K562 (cell line): Measurements from ENCODE around the gene UQCR11. TPM values are rescaled to one million over a fixed set of nuclear protein-coding genes. Genes with fewer than 3 reads are reported as not detected.

Experiments used
- DMBX1 ChIP-seq: fragments of 250-450 bp; sonication (Bioruptor Pico); IDR thresholded peaks from 2 replicates; pipeline ENCODE4 v1.8.0; 2022; ENCODE audit warnings: inconsistent platforms, mild to moderate bottlenecking, moderate library complexity, borderline replicate concordance
- HNRNPH1 ChIP-seq: fragments of 200-400 bp; formaldehyde crosslinking; optimal IDR thresholded peaks from 2 replicates; pipeline ENCODE3; 2017; ENCODE audit warnings: low read depth, mild to moderate bottlenecking, low read length, moderate library complexity
- MLLT1 ChIP-seq, 2 experiments: fragments of 450-650 bp; IDR thresholded peaks; 2 replicates each; pipeline ENCODE4 v1.6.1; 2016
- NR3C1 ChIP-seq: sonication (generic); formaldehyde crosslinking; IDR thresholded peaks from 2 replicates; pipeline ENCODE4 v1.8.1; 2022; ENCODE audit warnings: missing genetic modification reagents
- PKNOX1 ChIP-seq: fragments of 450-650 bp; IDR thresholded peaks from 2 replicates; pipeline ENCODE4 v1.6.1; 2016
- POLR2B ChIP-seq: fragments of 450-650 bp; IDR thresholded peaks from 2 replicates; pipeline ENCODE4 v1.6.1; 2018; ENCODE audit warnings: low read depth; ENCODE audit not compliant: partially characterized antibody
- POLR2H ChIP-seq: IDR thresholded peaks from 2 replicates; pipeline ENCODE4 v1.6.1; 2016; ENCODE audit warnings: missing genetic modification characterization, low read depth, mild to moderate bottlenecking, control low read depth, missing compliant biosample characterization, moderate library complexity
- PTRF ChIP-seq: fragments of 450-650 bp; IDR thresholded peaks from 2 replicates; pipeline ENCODE4 v1.6.1; 2016; ENCODE audit warnings: mild to moderate bottlenecking, missing genetic modification characterization, missing compliant biosample characterization
- RBM39 ChIP-seq: fragments of 200-400 bp; formaldehyde crosslinking; optimal IDR thresholded peaks from 2 replicates; pipeline ENCODE3; 2018; ENCODE audit warnings: low read depth, low read length
- ZNF175 ChIP-seq: fragments of 200-800 bp; sonication (Bioruptor generic); IDR thresholded peaks from 2 replicates; pipeline ENCODE4 v1.6.1; 2016; ENCODE audit warnings: low read depth, mild to moderate bottlenecking, missing genetic modification characterization, missing compliant biosample characterization
- polyA plus RNA-seq, 8 experiments: library from polyadenylated mRNA; depleted of rRNA in 4 of 8; stranded (reverse) in 5 of 8; unstranded in 3 of 8; fragments of >200 nt; fragmentation: Nextera tagmentation in 2 of 8; fragmentation: Illumina TruSeq in 1 of 8; extraction: Ambion mirVana in 2 of 8; extraction: Trizol in 1 of 8; gene quantifications; 2 replicates each; pipeline versions ENCODE4 v1.2.1 to v1.2.3, GENCODE V29; 2011 to 2014; ENCODE audit warnings: inconsistent platforms in 1 of 8, missing spikeins in 1 of 8
- total RNA-seq, 7 experiments: library from RNA; depleted of rRNA in 6 of 7; stranded (reverse); fragments of >200 nt in 6 of 7; fragmentation: Illumina TruSeq in 2 of 7; extraction: Trizol in 2 of 7; gene quantifications; 2 replicates each; pipeline versions ENCODE4 v1.2.1 to v1.2.3, GENCODE V29; 2011 to 2021; ENCODE audit warnings: low replicate concordance in 1 of 7
- TF ChIP-seq, protein P1 (sequence below): fragments of 250-450 bp; sonication (Bioruptor Pico); IDR thresholded peaks from 2 replicates; pipeline ENCODE4 v1.4.0; 2020; ENCODE audit warnings: mild to moderate bottlenecking, moderate library complexity, borderline replicate concordance
- TF ChIP-seq, protein P2 (sequence below): sonication (generic); formaldehyde crosslinking; IDR thresholded peaks from 2 replicates; pipeline ENCODE4 v1.8.0; 2022; ENCODE audit warnings: mild to moderate bottlenecking, missing genetic modification reagents
- TF ChIP-seq, protein P3 (sequence below): sonication (generic); formaldehyde crosslinking; IDR thresholded peaks from 2 replicates; pipeline ENCODE4 v1.8.0; 2022; ENCODE audit warnings: missing genetic modification reagents, mild to moderate bottlenecking, borderline replicate concordance
- TF ChIP-seq, protein P4 (sequence below): fragments of 250-450 bp; sonication (Bioruptor Pico); IDR thresholded peaks from 2 replicates; pipeline ENCODE4 v1.8.0; 2021; ENCODE audit warnings: mild to moderate bottlenecking, moderate library complexity
- TF ChIP-seq, protein P5 (sequence below): conservative IDR thresholded peaks from 2 replicates; pipeline ENCODE4 v1.6.1; 2011; ENCODE audit warnings: low read depth, mild to moderate bottlenecking, low read length; ENCODE audit not compliant: control insufficient read depth

Gene UQCR11
- total and polyA plus RNA-seq, 9 of the 15 experiments (the other 6 are each of a cell fraction or from before 2014, with no cell fraction given), result 57.6 to 394 (median 259) TPM

GRCh38 chr19:1606138-1606651, 933 bp upstream of the UQCR11 start (continued):
- TF ChIP-seq, protein P1, sequence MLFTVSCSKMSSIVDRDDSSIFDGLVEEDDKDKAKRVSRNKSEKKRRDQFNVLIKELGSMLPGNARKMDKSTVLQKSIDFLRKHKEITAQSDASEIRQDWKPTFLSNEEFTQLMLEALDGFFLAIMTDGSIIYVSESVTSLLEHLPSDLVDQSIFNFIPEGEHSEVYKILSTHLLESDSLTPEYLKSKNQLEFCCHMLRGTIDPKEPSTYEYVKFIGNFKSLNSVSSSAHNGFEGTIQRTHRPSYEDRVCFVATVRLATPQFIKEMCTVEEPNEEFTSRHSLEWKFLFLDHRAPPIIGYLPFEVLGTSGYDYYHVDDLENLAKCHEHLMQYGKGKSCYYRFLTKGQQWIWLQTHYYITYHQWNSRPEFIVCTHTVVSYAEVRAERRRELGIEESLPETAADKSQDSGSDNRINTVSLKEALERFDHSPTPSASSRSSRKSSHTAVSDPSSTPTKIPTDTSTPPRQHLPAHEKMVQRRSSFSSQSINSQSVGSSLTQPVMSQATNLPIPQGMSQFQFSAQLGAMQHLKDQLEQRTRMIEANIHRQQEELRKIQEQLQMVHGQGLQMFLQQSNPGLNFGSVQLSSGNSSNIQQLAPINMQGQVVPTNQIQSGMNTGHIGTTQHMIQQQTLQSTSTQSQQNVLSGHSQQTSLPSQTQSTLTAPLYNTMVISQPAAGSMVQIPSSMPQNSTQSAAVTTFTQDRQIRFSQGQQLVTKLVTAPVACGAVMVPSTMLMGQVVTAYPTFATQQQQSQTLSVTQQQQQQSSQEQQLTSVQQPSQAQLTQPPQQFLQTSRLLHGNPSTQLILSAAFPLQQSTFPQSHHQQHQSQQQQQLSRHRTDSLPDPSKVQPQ (CRISPR knock-in tag), result no peak
- TF ChIP-seq POLR2B (no peak), NR3C1 (no peak), DMBX1 (CRISPR knock-in tag) (peak; percentile 69; the same call in 1 of the 2 replicates), ZNF175 (CRISPR knock-in tag) (no peak), POLR2H (no peak), MLLT1 (IDR thresholded peaks at IDR 0.05) (no peak), PTRF (tag) (no peak), PKNOX1 (no peak), HNRNPH1 (no peak), RBM39 (no peak)
- TF ChIP-seq, protein P2, sequence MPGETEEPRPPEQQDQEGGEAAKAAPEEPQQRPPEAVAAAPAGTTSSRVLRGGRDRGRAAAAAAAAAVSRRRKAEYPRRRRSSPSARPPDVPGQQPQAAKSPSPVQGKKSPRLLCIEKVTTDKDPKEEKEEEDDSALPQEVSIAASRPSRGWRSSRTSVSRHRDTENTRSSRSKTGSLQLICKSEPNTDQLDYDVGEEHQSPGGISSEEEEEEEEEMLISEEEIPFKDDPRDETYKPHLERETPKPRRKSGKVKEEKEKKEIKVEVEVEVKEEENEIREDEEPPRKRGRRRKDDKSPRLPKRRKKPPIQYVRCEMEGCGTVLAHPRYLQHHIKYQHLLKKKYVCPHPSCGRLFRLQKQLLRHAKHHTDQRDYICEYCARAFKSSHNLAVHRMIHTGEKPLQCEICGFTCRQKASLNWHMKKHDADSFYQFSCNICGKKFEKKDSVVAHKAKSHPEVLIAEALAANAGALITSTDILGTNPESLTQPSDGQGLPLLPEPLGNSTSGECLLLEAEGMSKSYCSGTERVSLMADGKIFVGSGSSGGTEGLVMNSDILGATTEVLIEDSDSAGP (CRISPR knock-in tag), result no peak
- TF ChIP-seq, protein P3, sequence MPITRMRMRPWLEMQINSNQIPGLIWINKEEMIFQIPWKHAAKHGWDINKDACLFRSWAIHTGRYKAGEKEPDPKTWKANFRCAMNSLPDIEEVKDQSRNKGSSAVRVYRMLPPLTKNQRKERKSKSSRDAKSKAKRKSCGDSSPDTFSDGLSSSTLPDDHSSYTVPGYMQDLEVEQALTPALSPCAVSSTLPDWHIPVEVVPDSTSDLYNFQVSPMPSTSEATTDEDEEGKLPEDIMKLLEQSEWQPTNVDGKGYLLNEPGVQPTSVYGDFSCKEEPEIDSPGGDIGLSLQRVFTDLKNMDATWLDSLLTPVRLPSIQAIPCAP (CRISPR knock-in tag), result no peak
- TF ChIP-seq, protein P4, sequence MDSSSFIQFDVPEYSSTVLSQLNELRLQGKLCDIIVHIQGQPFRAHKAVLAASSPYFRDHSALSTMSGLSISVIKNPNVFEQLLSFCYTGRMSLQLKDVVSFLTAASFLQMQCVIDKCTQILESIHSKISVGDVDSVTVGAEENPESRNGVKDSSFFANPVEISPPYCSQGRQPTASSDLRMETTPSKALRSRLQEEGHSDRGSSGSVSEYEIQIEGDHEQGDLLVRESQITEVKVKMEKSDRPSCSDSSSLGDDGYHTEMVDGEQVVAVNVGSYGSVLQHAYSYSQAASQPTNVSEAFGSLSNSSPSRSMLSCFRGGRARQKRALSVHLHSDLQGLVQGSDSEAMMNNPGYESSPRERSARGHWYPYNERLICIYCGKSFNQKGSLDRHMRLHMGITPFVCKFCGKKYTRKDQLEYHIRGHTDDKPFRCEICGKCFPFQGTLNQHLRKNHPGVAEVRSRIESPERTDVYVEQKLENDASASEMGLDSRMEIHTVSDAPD (CRISPR knock-in tag), result no peak
- TF ChIP-seq, protein P5, sequence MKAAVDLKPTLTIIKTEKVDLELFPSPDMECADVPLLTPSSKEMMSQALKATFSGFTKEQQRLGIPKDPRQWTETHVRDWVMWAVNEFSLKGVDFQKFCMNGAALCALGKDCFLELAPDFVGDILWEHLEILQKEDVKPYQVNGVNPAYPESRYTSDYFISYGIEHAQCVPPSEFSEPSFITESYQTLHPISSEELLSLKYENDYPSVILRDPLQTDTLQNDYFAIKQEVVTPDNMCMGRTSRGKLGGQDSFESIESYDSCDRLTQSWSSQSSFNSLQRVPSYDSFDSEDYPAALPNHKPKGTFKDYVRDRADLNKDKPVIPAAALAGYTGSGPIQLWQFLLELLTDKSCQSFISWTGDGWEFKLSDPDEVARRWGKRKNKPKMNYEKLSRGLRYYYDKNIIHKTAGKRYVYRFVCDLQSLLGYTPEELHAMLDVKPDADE, result no peak
